GM12891 (cell line): ENCODE measurements around the gene MAGEC3.

Source experiments
- DNase-seq: peaks from one replicate; pipeline ENCODE4 v3.0.0; 2011; ENCODE audit warnings: low spot score; ENCODE audit not compliant: insufficient read length
- FAIRE-seq: peaks from 2 replicates; lab custom pipeline; 2011; peaks lifted over from hg19 to GRCh38; lab: Jason Lieb, UNC
- PAX5 ChIP-seq: IDR thresholded peaks from 2 replicates; pipeline ENCODE4 v1.6.1; 2011; ENCODE audit warnings: low read length, moderate library complexity, mild to moderate bottlenecking; ENCODE audit not compliant: insufficient read depth, severe bottlenecking
- POLR2A ChIP-seq: IDR thresholded peaks from 2 replicates; pipeline ENCODE4 v1.6.1; 2011; ENCODE audit warnings: low read depth, low read length, control low read depth
- POLR2AphosphoS5 ChIP-seq: IDR thresholded peaks from 2 replicates; pipeline ENCODE4 v1.6.1; 2011; ENCODE audit warnings: low read depth, low read length, control low read depth
- POU2F2 ChIP-seq: IDR thresholded peaks from 2 replicates; pipeline ENCODE4 v1.6.1; 2011; ENCODE audit warnings: low read depth, mild to moderate bottlenecking, control low read depth, low read length, moderate library complexity
- SPI1 ChIP-seq: IDR thresholded peaks from 2 replicates; pipeline ENCODE4 v1.6.1; 2011; ENCODE audit warnings: low read depth, low read length, control low read depth
- TAF1 ChIP-seq: IDR thresholded peaks from 2 replicates; pipeline ENCODE4 v1.6.1; 2011; ENCODE audit warnings: low read depth, low read length, control low read depth

The MAGEC3 gene

GRCh38 chrX:141941234-141941633, 103.1 kb downstream of the MAGEC3 start:
- FAIRE-seq (no peak), DNase-seq (no peak)
- no peak for TF ChIP-seq POU2F2
- TF ChIP-seq POLR2AphosphoS5: no peak
- TF ChIP-seq PAX5: no peak
- TF ChIP-seq SPI1: no peak
- no peak for TF ChIP-seq POLR2A
- no peak for TF ChIP-seq TAF1

DNA sequence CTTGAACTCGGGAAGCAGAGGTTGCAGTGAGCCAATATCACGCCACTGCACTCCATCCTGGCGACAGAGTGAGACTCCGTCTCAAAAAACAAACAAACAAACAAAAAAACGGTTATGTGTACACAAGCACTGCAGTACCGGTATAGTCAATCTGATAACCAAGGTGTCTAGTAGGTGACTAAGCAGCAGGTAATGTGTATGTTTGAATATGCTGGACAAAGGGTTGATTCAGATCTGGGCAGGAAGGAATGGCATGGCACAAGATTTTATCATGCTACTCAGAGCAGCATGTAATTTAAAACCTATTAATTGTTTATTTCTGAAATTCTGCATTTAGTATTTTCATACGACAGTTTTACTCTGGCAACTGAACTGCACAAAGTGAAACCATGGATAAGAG, 107.3 kb downstream of the MAGEC3 start:
- no peak for FAIRE-seq
- DNase-seq: no peak
- TF ChIP-seq POLR2A (no peak), SPI1 (no peak), TAF1 (no peak), POLR2AphosphoS5 (no peak), POU2F2 (no peak), PAX5 (no peak)

GRCh38 chrX:141947350-141947749, 109.2 kb downstream of the MAGEC3 start:
- FAIRE-seq: no peak
- no peak for DNase-seq
- TF ChIP-seq POLR2AphosphoS5: no peak
- TF ChIP-seq TAF1: no peak
- TF ChIP-seq PAX5: no peak
- no peak for TF ChIP-seq POLR2A
- TF ChIP-seq POU2F2: no peak
- TF ChIP-seq SPI1: no peak
